Fibroblast of lung (primary cell): ENCODE results near the gene NPHP1. TPM values are rescaled to one million over a fixed set of nuclear protein-coding genes. Genes with fewer than 3 reads are reported as not detected.
"Not testable (repeated sequence)": the region's sequence is repeated elsewhere in the genome, so short reads cannot be mapped to it uniquely, and the experiment has no call there.

ENCODE experiments used
- DNase-seq, 2 donors: peaks; one replicate each; pipeline versions ENCODE4 v3.0.0 to v3.0.0-alpha.2; 2010; ENCODE audit warnings: low read depth in 2 of 2
- H2AFZ ChIP-seq: 2 replicates; pipeline ENCODE4 v1.5.1; 2012; ENCODE audit warnings: low read length, control low read depth, inconsistent platforms
- H3K27ac ChIP-seq: 2 replicates; pipeline ENCODE4 v1.5.1; 2011; ENCODE audit warnings: low read length, control low read depth; ENCODE audit not compliant: insufficient read depth
- H3K27me3 ChIP-seq: 2 replicates; pipeline ENCODE4 v1.5.1; 2011; ENCODE audit warnings: mild to moderate bottlenecking, low read length; ENCODE audit not compliant: control insufficient read depth, insufficient read depth
- H3K36me3 ChIP-seq: 2 replicates; pipeline ENCODE4 v1.5.1; 2011; ENCODE audit warnings: low read length; ENCODE audit not compliant: control insufficient read depth, insufficient read depth
- H3K4me1 ChIP-seq: 2 replicates; pipeline ENCODE4 v1.5.1; 2011; ENCODE audit warnings: low read length; ENCODE audit not compliant: control insufficient read depth, insufficient read depth; ENCODE audit errors: extremely low read depth
- H3K4me2 ChIP-seq: 2 replicates; pipeline ENCODE4 v1.5.1; 2011; ENCODE audit warnings: low read length, control low read depth; ENCODE audit not compliant: insufficient read depth; ENCODE audit errors: extremely low read depth
- H3K4me3 ChIP-seq, 4 experiments: fragments of 200-600 bp in 1 of 4; sonication (generic) in 1 of 4; replicated peaks in 1 of 4; 2 replicates each; pipeline ENCODE4 v1.5.1; 2011 to 2016; ENCODE audit warnings: low read length in 4 of 4, low read depth in 3 of 4, mild to moderate bottlenecking in 3 of 4, control low read depth in 2 of 4, inconsistent platforms in 1 of 4, mixed read lengths in 1 of 4; ENCODE audit not compliant: insufficient read depth in 1 of 4; ENCODE audit errors: control extremely low read depth in 1 of 4
- H3K79me2 ChIP-seq: 2 replicates; pipeline ENCODE4 v1.5.1; 2012; ENCODE audit warnings: mild to moderate bottlenecking, low read length, inconsistent platforms; ENCODE audit not compliant: control insufficient read depth, insufficient read depth
- H3K9ac ChIP-seq: 2 replicates; pipeline ENCODE4 v1.5.1; 2011; ENCODE audit warnings: mild to moderate bottlenecking, low read length, control low read depth; ENCODE audit not compliant: insufficient read depth
- H3K9me3 ChIP-seq: 2 replicates; pipeline ENCODE4 v1.5.1; 2012; ENCODE audit warnings: low read depth, low read length; ENCODE audit not compliant: control insufficient read depth, insufficient read depth
- H4K20me1 ChIP-seq: 2 replicates; pipeline ENCODE4 v1.5.1; 2011; ENCODE audit warnings: low read length; ENCODE audit not compliant: control insufficient read depth, insufficient read depth; ENCODE audit errors: extremely low read depth
- CTCF ChIP-seq, 2 donors: IDR thresholded peaks in 1 of 2; conservative IDR thresholded peaks in 1 of 2; 1 replicate in 1 of 2; 2 replicates in 1 of 2; pipeline ENCODE4 v1.5.1; 2011 to 2012; ENCODE audit warnings: low read length in 2 of 2, control low read depth in 1 of 2, inconsistent platforms in 1 of 2, low read depth in 1 of 2, mild to moderate bottlenecking in 1 of 2
- EZH2 ChIP-seq: IDR thresholded peaks from 2 replicates; pipeline ENCODE4 v1.5.1; 2012; ENCODE audit warnings: low read length, control low read depth, mild to moderate bottlenecking; ENCODE audit errors: missing control alignments
- polyA plus RNA-seq, 2 donors: library from polyadenylated mRNA; depleted of rRNA in 1 of 2; stranded (reverse) in 1 of 2; unstranded in 1 of 2; fragments of >200 nt; gene quantifications; 2 replicates each; pipeline ENCODE4 v1.2.1, GENCODE V29; 2011 to 2012; ENCODE audit warnings: missing spikeins in 1 of 2
- total RNA-seq: library from RNA; depleted of rRNA; stranded (reverse); fragments of >200 nt; gene quantifications from 2 replicates; pipeline ENCODE4 v1.2.1, GENCODE V29; 2014

Gene NPHP1
- total and polyA plus RNA-seq, 2 donors (not counting 1 experiment from before 2014, with no cell fraction given) = 5.0 to 5.1 TPM

DNA sequence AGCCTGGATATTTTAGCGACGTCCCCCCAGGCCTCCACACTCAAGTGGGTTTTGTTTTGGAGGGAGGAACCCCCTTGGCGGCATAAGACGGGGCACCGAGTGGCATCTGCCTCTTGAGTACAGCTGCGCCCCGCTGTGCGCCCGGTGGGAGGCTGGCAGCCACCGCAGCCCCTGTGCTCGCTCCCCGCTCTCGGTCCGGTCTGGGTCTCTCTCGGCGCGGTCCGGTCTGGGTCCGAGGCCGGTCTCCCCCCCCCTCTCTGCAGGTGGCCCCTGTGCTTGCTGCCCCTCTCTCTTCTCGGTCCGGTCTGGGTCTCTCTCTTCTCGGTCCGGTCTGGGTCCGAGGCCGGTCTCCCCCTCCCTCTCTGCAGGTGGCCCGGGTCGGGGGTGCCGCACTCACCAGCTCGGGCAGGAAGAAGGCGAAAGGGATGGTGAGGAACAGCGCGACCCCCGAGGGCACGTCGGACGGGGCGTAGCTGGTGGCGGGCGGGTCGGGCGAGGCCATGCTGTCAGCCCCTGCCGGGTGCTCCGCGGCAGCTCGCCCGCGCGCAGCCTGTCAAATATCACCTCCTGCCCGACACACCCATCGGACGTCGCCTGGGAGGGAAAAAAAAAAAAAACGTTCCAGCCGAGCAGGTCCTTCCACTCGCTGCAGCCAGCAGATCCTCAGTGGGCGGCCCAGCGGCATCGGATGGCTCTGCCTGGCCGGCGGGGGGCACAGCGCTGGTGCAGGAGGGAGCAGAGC lies 89.4 kb downstream of the NPHP1 start, which contains the start of gene MALL:
Gene MALL (minus strand): TSS at position 532 of the 742 bp plus-strand sequence. CDS start 30 bp downstream, at position 502.
- Histone ChIP-seq H3K4me2 (peak within 1 kb of the TSS; percentile 78), H4K20me1 (no peaks in the 10 kb centered on the region), H3K4me3 (peak within 1 kb of the TSS; percentile 52 to 59 (median 53)), H3K36me3 (no peaks in the 10 kb centered on the region), H3K27me3 (no peaks in the 10 kb centered on the region), H3K9me3 (no peaks in the 10 kb centered on the region), H3K27ac (peak within 1 kb of the TSS; percentile 47), H2AFZ (peak within 1 kb of the TSS; percentile 76), H3K9ac (peak within 1 kb of the TSS; percentile 23), H3K4me1 (peaks cover 6% of the 10 kb centered on the region), H3K79me2 (peaks cover 11% of the 10 kb centered on the region)
- peak; percentile 45 to 58 for DNase-seq
- TF ChIP-seq CTCF (conservative IDR thresholded peaks at IDR 0.05 in 1 of 2, IDR thresholded peaks at IDR 0.05 in 1 of 2; ENCODE audit: low read depth in 1 of 2, low read length in 2 of 2) (no peak), EZH2 (peak; percentile 35)

- Histone ChIP-seq H3K9me3 (no peaks in the 10 kb centered on the region), H3K4me1 (peaks cover 6% of the 10 kb centered on the region), H2AFZ (no peak overlapping the region), H4K20me1 (no peaks in the 10 kb centered on the region), H3K9ac (no peak overlapping the region), H3K79me2 (peaks cover 11% of the 10 kb centered on the region), H3K36me3 (no peaks in the 10 kb centered on the region), H3K4me3 (peak overlapping the region; percentile 9 to 59 (median 53)), H3K27me3 (no peaks in the 10 kb centered on the region), H3K4me2 (peak overlapping the region; percentile 78), H3K27ac (no peak overlapping the region)
- TF ChIP-seq CTCF (conservative IDR thresholded peaks at IDR 0.05 in 1 of 2, IDR thresholded peaks at IDR 0.05 in 1 of 2; ENCODE audit: low read depth in 1 of 2, low read length in 2 of 2) (no peak), EZH2 (no peak)
- DNase-seq = peak in 1 of 2 donors; percentile 40
These were observed 90.0 kb downstream of the NPHP1 start for GRCh38 chr2:110114831-110115255.

- DNase-seq = peak; percentile 28 to 45
- Histone ChIP-seq H3K27ac (no peak overlapping the region), H3K4me1 (peaks cover 6% of the 10 kb centered on the region), H3K27me3 (no peaks in the 10 kb centered on the region), H3K9ac (no peak overlapping the region), H3K4me3 (no peak overlapping the region), H3K36me3 (no peaks in the 10 kb centered on the region), H4K20me1 (no peaks in the 10 kb centered on the region), H3K9me3 (no peaks in the 10 kb centered on the region), H2AFZ (no peak overlapping the region), H3K4me2 (no peak overlapping the region), H3K79me2 (peaks cover 11% of the 10 kb centered on the region)
- no peak for TF ChIP-seq EZH2
- peak in 1 of 2 donors; percentile 44 for TF ChIP-seq CTCF (conservative IDR thresholded peaks at IDR 0.05 in 1 of 2, IDR thresholded peaks at IDR 0.05 in 1 of 2; ENCODE audit: low read depth in 1 of 2, low read length in 2 of 2)
These were observed 90.7 kb downstream of the NPHP1 start for GRCh38 chr2:110113961-110114591.

DNA sequence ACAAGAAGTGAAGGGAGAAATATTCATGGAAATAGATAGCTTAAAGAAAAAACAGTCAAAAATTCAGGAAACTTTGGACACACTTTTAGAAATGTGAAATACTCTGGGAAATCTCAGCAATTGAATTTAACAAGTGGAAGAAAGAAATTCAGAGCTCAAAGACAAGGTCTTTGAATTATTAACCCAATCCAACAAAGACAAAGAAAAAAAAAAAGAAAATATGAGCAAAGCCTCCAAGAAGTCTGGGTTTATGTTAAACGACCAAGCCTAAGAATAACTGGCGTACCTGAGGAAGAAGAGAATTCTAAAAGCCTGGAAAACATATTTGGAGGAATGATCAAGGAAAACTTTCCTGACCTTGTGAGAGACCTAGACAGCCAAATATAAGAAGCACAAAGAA lies 96.5 kb downstream of the NPHP1 start:
- not testable (repeated sequence) for H3K9ac ChIP-seq, H3K79me2 ChIP-seq, H2AFZ ChIP-seq, H3K9me3 ChIP-seq, H3K36me3 ChIP-seq, H3K4me3 ChIP-seq, DNase-seq, H3K27ac ChIP-seq, H3K4me2 ChIP-seq, H3K27me3 ChIP-seq, H4K20me1 ChIP-seq
- H3K4me1 ChIP-seq = peaks cover 18% of the 10 kb centered on the region
